Right ventricle myocardium superior (tissue), 1 donor: ENCODE data around the gene CDCP2. TPM values are rescaled to one million over a fixed set of nuclear protein-coding genes. Genes with fewer than 3 reads are reported as not detected.
A peak's percentile ranks its signal among the peaks of the same experiment; 100 is the strongest.

Experiments used
- ATAC-seq: fragments of 200-7000 bp; cut with Tn5 transposase; one replicate; pipeline ENCODE4 v1.9.1; 2020; ENCODE audit warnings: mild to moderate bottlenecking; ENCODE audit not compliant: poor library complexity
- DNase-seq: peaks from one replicate; pipeline ENCODE4 v3.0.0-alpha.2; 2020
- intact Hi-C: fragments of 100-400 bp; cut with DNase I; formaldehyde crosslinking; loops from one replicate; pipeline ENCODE4 v1.11.2; 2022
- total RNA-seq: library from RNA; stranded (reverse); fragmentation: NEBNext Ultra II Directional; extraction: Animal tissue kit (Norgen Biotek cat#: 25700); gene quantifications from one replicate; pipeline ENCODE4 v1.2.1, GENCODE V29; 2021
- donor health status: DM: no; HTN: yes; CAD: no; lungs with severe emphysema.

The CDCP2 gene
- total RNA-seq, 1 donor from 2014 or later, result not detected

GRCh38 chr1:54144366-54144765 lies 8.4 kb downstream of the CDCP2 start:
- no peak for DNase-seq
- ATAC-seq, result no peak
- intact Hi-C loops, result no loop called here

- DNase-seq, result no peak
- no peak for ATAC-seq
- intact Hi-C loops, result no loop called here
Observed at GRCh38 chr1:54142146-54142900, 10.5 kb downstream of the CDCP2 start.

- intact Hi-C loops, result no loop called here
- ATAC-seq, result no peak
- DNase-seq, result no peak
Observed at GRCh38 chr1:54139711-54140110, 13.1 kb downstream of the CDCP2 start.

- intact Hi-C loops, result no loop called here
- no peak for ATAC-seq
- DNase-seq, result no peak
Observed at GRCh38 chr1:54138994-54139393, 13.8 kb downstream of the CDCP2 start.

- intact Hi-C loops, result no loop called here
- DNase-seq (no peak), ATAC-seq (no peak)
Observed at GRCh38 chr1:54137534-54138061, 15.2 kb downstream of the CDCP2 start.

GRCh38 chr1:54136963-54137533 lies 15.8 kb downstream of the CDCP2 start:
- ATAC-seq (no peak), DNase-seq (no peak)
- intact Hi-C loops, result no loop called here

- ATAC-seq (no peak), DNase-seq (no peak)
- intact Hi-C loops, result no loop called here
Observed at GRCh38 chr1:54136269-54136896, 16.4 kb downstream of the CDCP2 start.

GRCh38 chr1:54135436-54136120 lies 17.2 kb downstream of the CDCP2 start:
- ATAC-seq (no peak), DNase-seq (no peak)
- intact Hi-C loops, result no loop called here

- ATAC-seq (no peak), DNase-seq (no peak)
- intact Hi-C loops, result no loop called here
Observed at GRCh38 chr1:54134295-54134694, 18.5 kb downstream of the CDCP2 start.

- ATAC-seq, result no peak
Observed at GRCh38 chr1:54132495-54132894, 20.3 kb downstream of the CDCP2 start.

GRCh38 chr1:54131419-54131818 lies 21.4 kb downstream of the CDCP2 start:
- DNase-seq (no peak), ATAC-seq (no peak)
- intact Hi-C loops, result no loop called here

More at GRCh38 chr1:54132495-54132894, 20.3 kb downstream of the CDCP2 start:
- DNase-seq, result no peak
- intact Hi-C loops, result no loop called here

- ATAC-seq (no peak), DNase-seq (no peak)
- intact Hi-C loops, result loop anchor here (10.0 kb wide), 2 partner anchors 145 to 275 kb away; partner anchors contain the start of gene SSBP3
Observed at GRCh38 chr1:54129858-54130257, 22.9 kb downstream of the CDCP2 start.

- peak; percentile 20 for DNase-seq
- intact Hi-C loops, result loop anchor here (10.0 kb wide), 2 partner anchors 147 to 277 kb away; partner anchors contain the start of gene SSBP3
- no peak for ATAC-seq
Observed at GRCh38 chr1:54127594-54128300, 25.1 kb downstream of the CDCP2 start.

- ATAC-seq (no peak), DNase-seq (no peak)
- intact Hi-C loops, result loop anchor here (10.0 kb wide), 2 partner anchors 148 to 278 kb away; partner anchors contain the start of gene SSBP3
Observed at GRCh38 chr1:54126271-54126815, 26.5 kb downstream of the CDCP2 start.

GRCh38 chr1:54125386-54126070 lies 27.3 kb downstream of the CDCP2 start:
- intact Hi-C loops, result loop anchor here (2.0 to 10.0 kb wide), 3 partner anchors 149 to 365 kb away; partner anchors contain the start of gene SSBP3
- DNase-seq, result peak; percentile 44
- ATAC-seq, result peak; percentile 58

- ATAC-seq (no peak), DNase-seq (peak; percentile 8)
- intact Hi-C loops, result loop anchor here (2.0 to 10.0 kb wide), 3 partner anchors 150 to 366 kb away; partner anchors contain the start of gene SSBP3
Observed at GRCh38 chr1:54124906-54125305, 27.9 kb downstream of the CDCP2 start.

- DNase-seq (peak; percentile 33), ATAC-seq (no peak)
- intact Hi-C loops, result loop anchor here (2.0 to 10.0 kb wide), 3 partner anchors 150 to 366 kb away; partner anchors contain the start of gene SSBP3
Observed at GRCh38 chr1:54124472-54124871, 28.3 kb downstream of the CDCP2 start.
